ENCODE measurements around the gene DENND1A. TPM values are rescaled to one million over a fixed set of nuclear protein-coding genes. Genes with fewer than 3 reads are reported as not detected.

Gene DENND1A
- total RNA-seq, 1 experiment from 2014 or later: 19.7 TPM

GRCh38 chr9:123350590-123351310, 579.2 kb downstream of the DENND1A start:
- no peaks in the 10 kb centered on the region for H3K27me3 ChIP-seq (ENCODE audit: control insufficient read depth, insufficient read depth, low read length)
- intact Hi-C loops (cut with micrococcal nuclease; ENCODE audit: unreplicated experiment): loop anchor here (5.0 kb wide), 1 partner anchor 268 kb away; no protein-coding TSS in a partner anchor
- ChIA-PET POLR2A (no interaction called here), CTCF (interaction anchor here (1.3 kb wide), 1 partner anchor 268 kb away, joined by 3 read pairs; no protein-coding TSS in a partner anchor)
- in situ Hi-C loops (cut with HindIII; ENCODE audit: low pct_unique_long_range_greater_than_20kb, low sequenced_read_pairs): no loop called here
- H3K27ac ChIP-seq (ENCODE audit: low read length): no peak overlapping the region
- TF ChIP-seq TCF7L2 (IDR thresholded peaks at IDR 0.05; ENCODE audit: low read depth, low read length): no peak
- no peak for TF ChIP-seq CTCF (IDR thresholded peaks at IDR 0.05)
- no peak for TF ChIP-seq REST (IDR thresholded peaks at IDR 0.05; ENCODE audit: insufficient read depth in 1 of 2, low read depth in 2 of 2, low read length in 1 of 2)
- no peak for TF ChIP-seq POLR2AphosphoS5 (IDR thresholded peaks at IDR 0.05; ENCODE audit: low read depth, low read length)
- no peak for TF ChIP-seq SIN3A (IDR thresholded peaks at IDR 0.05; ENCODE audit: borderline replicate concordance, insufficient read depth, low read depth, low read length)
- no peaks in the 10 kb centered on the region for H3K9me3 ChIP-seq (ENCODE audit: control insufficient read depth, insufficient read depth, low read depth, low read length)
- H3K4me3 ChIP-seq (ENCODE audit: low read depth in 2 of 2, low read length in 2 of 2): no peak overlapping the region
- no peak for DNase-seq (ENCODE audit: low read depth, low spot score)
- H3K36me3 ChIP-seq (ENCODE audit: control insufficient read depth, insufficient read depth, low read length): no peaks in the 10 kb centered on the region
- no peak for ATAC-seq
- no peaks in the 10 kb centered on the region for H3K4me1 ChIP-seq (ENCODE audit: control insufficient read depth, insufficient read depth, low read length)
- BruUV-seq (replicated peaks): no TSS peak

GRCh38 chr9:123349691-123350480, 580.0 kb downstream of the DENND1A start:
- Histone ChIP-seq H3K27me3 (ENCODE audit: control insufficient read depth, insufficient read depth, low read length) (no peaks in the 10 kb centered on the region), H3K4me3 (ENCODE audit: low read depth in 2 of 2, low read length in 2 of 2) (no peak overlapping the region), H3K9me3 (ENCODE audit: control insufficient read depth, insufficient read depth, low read depth, low read length) (no peaks in the 10 kb centered on the region), H3K4me1 (ENCODE audit: control insufficient read depth, insufficient read depth, low read length) (no peaks in the 10 kb centered on the region), H3K27ac (ENCODE audit: low read length) (no peak overlapping the region), H3K36me3 (ENCODE audit: control insufficient read depth, insufficient read depth, low read length) (no peaks in the 10 kb centered on the region)
- no TSS peak for BruUV-seq (replicated peaks)
- intact Hi-C loops (cut with micrococcal nuclease; ENCODE audit: unreplicated experiment): loop anchor here (5.0 kb wide), 1 partner anchor 268 kb away; no protein-coding TSS in a partner anchor
- ATAC-seq (peak; percentile 77), DNase-seq (ENCODE audit: low read depth, low spot score) (peak; percentile 57)
- TF ChIP-seq CTCF (IDR thresholded peaks at IDR 0.05): peak; percentile 92
- TF ChIP-seq SIN3A (IDR thresholded peaks at IDR 0.05; ENCODE audit: borderline replicate concordance, insufficient read depth, low read depth, low read length): no peak
- in situ Hi-C loops (cut with HindIII; ENCODE audit: low pct_unique_long_range_greater_than_20kb, low sequenced_read_pairs): no loop called here
- POLR2A ChIA-PET: no interaction called here
- CTCF ChIA-PET: interaction anchor here (0.5 to 1.3 kb wide), 4 partner anchors 10 to 267 kb away, joined by 3 to 4 read pairs (median 4); no protein-coding TSS in a partner anchor
